ENCODE measurements around the gene PTPN21.

The PTPN21 gene

DNA sequence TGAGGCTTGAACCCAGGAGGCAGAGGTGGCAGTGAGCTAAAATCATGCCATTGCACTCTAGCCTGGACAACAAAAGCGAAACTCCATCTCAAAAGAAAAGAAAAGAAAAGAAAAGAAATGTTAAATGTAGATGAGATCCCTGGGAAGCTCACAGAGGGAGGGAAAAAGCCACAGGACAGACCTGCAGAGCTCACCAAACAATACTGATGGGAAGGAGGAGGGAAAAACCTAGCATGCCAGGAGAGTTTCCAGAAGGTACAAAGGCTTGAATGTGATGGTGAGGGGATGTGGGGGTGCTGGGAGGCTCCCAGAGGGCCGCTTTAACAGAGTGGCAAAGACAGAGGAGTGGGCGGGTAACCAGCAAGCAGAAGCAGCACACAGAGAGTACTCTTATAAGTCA, 72.3 kb downstream of the PTPN21 start:
- no peak overlapping the region for H3K4me3 ChIP-seq (ENCODE audit: low read depth, low read length)
- peaks cover 4 to 19% of the 10 kb centered on the region in 2 experiments; a peak in 1 of 3 replicates for H3K36me3 ChIP-seq (ENCODE audit: control insufficient read depth in 2 of 2, insufficient read depth in 1 of 2, low read length in 2 of 2)
- no peaks in the 10 kb centered on the region for H3K9me3 ChIP-seq (ENCODE audit: control insufficient read depth, insufficient read depth, low read depth, low read length)
- TF ChIP-seq ZNF544 (tag by site-specific recombination; IDR thresholded peaks at IDR 0.05), result no peak
- TF ChIP-seq ZSCAN30 (tag by site-specific recombination; IDR thresholded peaks at IDR 0.05), result no peak
- TF ChIP-seq ZNF266 (tag by site-specific recombination; IDR thresholded peaks at IDR 0.05; ENCODE audit: low read depth), result no peak
- TF ChIP-seq ZNF645 (tag by site-specific recombination; IDR thresholded peaks at IDR 0.05), result no peak
- TF ChIP-seq OVOL3 (tag by site-specific recombination; IDR thresholded peaks at IDR 0.05), result no peak
- no peak for TF ChIP-seq ZNF112 (tag by site-specific recombination; IDR thresholded peaks at IDR 0.05)
- TF ChIP-seq ZNF660 (tag by site-specific recombination; IDR thresholded peaks at IDR 0.05), result no peak
- no peak for TF ChIP-seq HOXD13 (CRISPR knock-in tag; IDR thresholded peaks at IDR 0.05; ENCODE audit: borderline replicate concordance)
- no peak for TF ChIP-seq OSR2 (tag by site-specific recombination; IDR thresholded peaks at IDR 0.05)
- no peak for TF ChIP-seq ZNF747 (tag by site-specific recombination; IDR thresholded peaks at IDR 0.05)
- TF ChIP-seq ZNF701 (tag by site-specific recombination; IDR thresholded peaks at IDR 0.05), result no peak
- no peak for TF ChIP-seq ZNF76 (tag by site-specific recombination; IDR thresholded peaks at IDR 0.05; ENCODE audit: borderline replicate concordance, low read depth)
- TF ChIP-seq ZNF776 (tag by site-specific recombination; IDR thresholded peaks at IDR 0.05; ENCODE audit: borderline replicate concordance), result no peak
- TF ChIP-seq ZNF670 (tag by site-specific recombination; IDR thresholded peaks at IDR 0.05; ENCODE audit: low read depth), result no peak
- no peak for TF ChIP-seq ZNF10 (tag by site-specific recombination; IDR thresholded peaks at IDR 0.05)
- TF ChIP-seq, protein P1, sequence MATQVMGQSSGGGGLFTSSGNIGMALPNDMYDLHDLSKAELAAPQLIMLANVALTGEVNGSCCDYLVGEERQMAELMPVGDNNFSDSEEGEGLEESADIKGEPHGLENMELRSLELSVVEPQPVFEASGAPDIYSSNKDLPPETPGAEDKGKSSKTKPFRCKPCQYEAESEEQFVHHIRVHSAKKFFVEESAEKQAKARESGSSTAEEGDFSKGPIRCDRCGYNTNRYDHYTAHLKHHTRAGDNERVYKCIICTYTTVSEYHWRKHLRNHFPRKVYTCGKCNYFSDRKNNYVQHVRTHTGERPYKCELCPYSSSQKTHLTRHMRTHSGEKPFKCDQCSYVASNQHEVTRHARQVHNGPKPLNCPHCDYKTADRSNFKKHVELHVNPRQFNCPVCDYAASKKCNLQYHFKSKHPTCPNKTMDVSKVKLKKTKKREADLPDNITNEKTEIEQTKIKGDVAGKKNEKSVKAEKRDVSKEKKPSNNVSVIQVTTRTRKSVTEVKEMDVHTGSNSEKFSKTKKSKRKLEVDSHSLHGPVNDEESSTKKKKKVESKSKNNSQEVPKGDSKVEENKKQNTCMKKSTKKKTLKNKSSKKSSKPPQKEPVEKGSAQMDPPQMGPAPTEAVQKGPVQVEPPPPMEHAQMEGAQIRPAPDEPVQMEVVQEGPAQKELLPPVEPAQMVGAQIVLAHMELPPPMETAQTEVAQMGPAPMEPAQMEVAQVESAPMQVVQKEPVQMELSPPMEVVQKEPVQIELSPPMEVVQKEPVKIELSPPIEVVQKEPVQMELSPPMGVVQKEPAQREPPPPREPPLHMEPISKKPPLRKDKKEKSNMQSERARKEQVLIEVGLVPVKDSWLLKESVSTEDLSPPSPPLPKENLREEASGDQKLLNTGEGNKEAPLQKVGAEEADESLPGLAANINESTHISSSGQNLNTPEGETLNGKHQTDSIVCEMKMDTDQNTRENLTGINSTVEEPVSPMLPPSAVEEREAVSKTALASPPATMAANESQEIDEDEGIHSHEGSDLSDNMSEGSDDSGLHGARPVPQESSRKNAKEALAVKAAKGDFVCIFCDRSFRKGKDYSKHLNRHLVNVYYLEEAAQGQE (tag by site-specific recombination; IDR thresholded peaks at IDR 0.05), result no peak
- no peak for TF ChIP-seq ZNF174 (tag by site-specific recombination; IDR thresholded peaks at IDR 0.05)
- no peak for TF ChIP-seq ZNF394 (tag by site-specific recombination; IDR thresholded peaks at IDR 0.05; ENCODE audit: borderline replicate concordance)
- no peak for TF ChIP-seq ZNF596 (tag by site-specific recombination; IDR thresholded peaks at IDR 0.05)
- TF ChIP-seq, protein P2, sequence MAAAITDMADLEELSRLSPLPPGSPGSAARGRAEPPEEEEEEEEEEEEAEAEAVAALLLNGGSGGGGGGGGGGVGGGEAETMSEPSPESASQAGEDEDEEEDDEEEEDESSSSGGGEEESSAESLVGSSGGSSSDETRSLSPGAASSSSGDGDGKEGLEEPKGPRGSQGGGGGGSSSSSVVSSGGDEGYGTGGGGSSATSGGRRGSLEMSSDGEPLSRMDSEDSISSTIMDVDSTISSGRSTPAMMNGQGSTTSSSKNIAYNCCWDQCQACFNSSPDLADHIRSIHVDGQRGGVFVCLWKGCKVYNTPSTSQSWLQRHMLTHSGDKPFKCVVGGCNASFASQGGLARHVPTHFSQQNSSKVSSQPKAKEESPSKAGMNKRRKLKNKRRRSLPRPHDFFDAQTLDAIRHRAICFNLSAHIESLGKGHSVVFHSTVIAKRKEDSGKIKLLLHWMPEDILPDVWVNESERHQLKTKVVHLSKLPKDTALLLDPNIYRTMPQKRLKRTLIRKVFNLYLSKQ (tag by site-specific recombination; IDR thresholded peaks at IDR 0.05; ENCODE audit: borderline replicate concordance), result no peak
- CTCF ChIA-PET, result interaction anchor here (1.1 to 1.2 kb wide), 2 partner anchors 10 to 77 kb away, joined by 3 to 4 read pairs; no protein-coding TSS in a partner anchor
- no peaks in the 10 kb centered on the region for H3K4me1 ChIP-seq (ENCODE audit: control insufficient read depth, insufficient read depth, low read length)
- no peak overlapping the region for H3K27ac ChIP-seq (ENCODE audit: extremely low read depth, low read depth, low read length)
- POLR2A ChIA-PET, result no interaction called here

DNA sequence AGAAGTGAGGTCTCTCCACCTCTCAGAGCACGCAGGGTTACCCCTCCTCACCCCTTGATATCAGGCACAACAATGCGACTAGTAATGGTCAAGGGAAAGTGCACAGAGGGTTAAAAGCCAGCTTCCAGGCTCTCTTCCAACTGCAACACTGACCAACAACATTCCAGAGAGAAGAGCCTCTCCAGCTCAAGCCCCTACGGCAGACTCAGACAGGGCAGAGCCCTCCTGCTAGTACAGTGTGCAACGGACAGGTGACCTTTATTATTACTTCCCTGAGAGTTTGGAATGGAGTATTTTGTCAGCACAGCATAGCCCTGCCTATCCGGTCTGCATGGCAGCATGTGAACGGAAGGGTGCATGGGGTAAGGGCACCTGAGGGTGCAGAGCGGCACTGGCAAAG, 73.0 kb downstream of the PTPN21 start:
- Histone ChIP-seq H3K36me3 (ENCODE audit: control insufficient read depth in 2 of 2, insufficient read depth in 1 of 2, low read length in 2 of 2) (peaks cover 4 to 20% of the 10 kb centered on the region in 2 experiments; a peak in 2 of 3 replicates), H3K4me1 (ENCODE audit: control insufficient read depth, insufficient read depth, low read length) (no peaks in the 10 kb centered on the region), H3K4me3 (ENCODE audit: low read depth, low read length) (no peak overlapping the region), H3K27ac (ENCODE audit: extremely low read depth, low read depth, low read length) (no peak overlapping the region), H3K9me3 (ENCODE audit: control insufficient read depth, insufficient read depth, low read depth, low read length) (no peaks in the 10 kb centered on the region)
- CTCF ChIA-PET, result interaction anchor here (1.1 to 1.2 kb wide), 2 partner anchors 11 to 78 kb away, joined by 3 to 4 read pairs; no protein-coding TSS in a partner anchor
- POLR2A ChIA-PET, result no interaction called here
- TF ChIP-seq ZNF610 (tag by site-specific recombination; IDR thresholded peaks at IDR 0.05; ENCODE audit: borderline replicate concordance), result no peak
- TF ChIP-seq TRIM28 (IDR thresholded peaks at IDR 0.05; ENCODE audit: borderline replicate concordance, low read length), result no peak
- TF ChIP-seq, protein P3, sequence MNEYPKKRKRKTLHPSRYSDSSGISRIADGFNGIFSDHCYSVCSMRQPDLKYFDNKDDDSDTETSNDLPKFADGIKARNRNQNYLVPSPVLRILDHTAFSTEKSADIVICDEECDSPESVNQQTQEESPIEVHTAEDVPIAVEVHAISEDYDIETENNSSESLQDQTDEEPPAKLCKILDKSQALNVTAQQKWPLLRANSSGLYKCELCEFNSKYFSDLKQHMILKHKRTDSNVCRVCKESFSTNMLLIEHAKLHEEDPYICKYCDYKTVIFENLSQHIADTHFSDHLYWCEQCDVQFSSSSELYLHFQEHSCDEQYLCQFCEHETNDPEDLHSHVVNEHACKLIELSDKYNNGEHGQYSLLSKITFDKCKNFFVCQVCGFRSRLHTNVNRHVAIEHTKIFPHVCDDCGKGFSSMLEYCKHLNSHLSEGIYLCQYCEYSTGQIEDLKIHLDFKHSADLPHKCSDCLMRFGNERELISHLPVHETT (tag by site-specific recombination; IDR thresholded peaks at IDR 0.05), result no peak
- no peak for TF ChIP-seq ZBTB26 (tag by site-specific recombination; optimal IDR thresholded peaks at IDR 0.05)
- no peak for TF ChIP-seq ZSCAN5A (tag by site-specific recombination; IDR thresholded peaks at IDR 0.05)
- TF ChIP-seq TCF7L2 (IDR thresholded peaks at IDR 0.05; ENCODE audit: borderline replicate concordance, low read depth, low read length), result no peak
